MM.1S (cell line): ENCODE data around the gene JAG2.

ENCODE experiments used
- CTCF ChIP-seq: fragments of 300-600 bp; sonication (generic); IDR thresholded peaks from 2 replicates; pipeline ENCODE4 v1.5.1; 2016; ENCODE audit warnings: antibody characterized with exemption, low read length, mixed read lengths
- EZH2phosphoT487 ChIP-seq: fragments of 300-600 bp; sonication (generic); IDR thresholded peaks from 2 replicates; pipeline ENCODE4 v1.6.1; 2018; ENCODE audit warnings: antibody characterized with exemption, low read length

DNA sequence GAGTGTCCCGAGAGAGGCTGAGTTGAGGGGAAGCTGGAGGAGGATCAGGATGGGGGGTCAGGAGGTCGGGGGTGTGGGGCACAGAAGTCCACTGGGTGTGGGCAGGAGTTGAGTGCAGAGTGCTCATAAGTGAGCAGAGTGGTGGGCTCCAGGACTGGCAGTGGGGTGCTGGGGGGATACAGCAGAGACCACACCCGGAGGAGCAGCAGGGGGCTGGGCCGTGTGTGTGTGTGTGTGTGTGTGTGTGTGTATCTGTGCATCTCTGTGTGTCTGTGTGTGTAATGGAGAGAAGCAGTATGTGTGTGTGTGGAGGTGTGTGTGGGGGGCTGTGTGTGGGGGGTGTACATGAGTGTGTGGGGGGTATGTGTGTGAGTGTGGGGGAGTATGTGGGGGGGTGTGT lies 17.4 kb upstream of the JAG2 start:
- TF ChIP-seq CTCF (no peak), EZH2phosphoT487 (no peak)
